SK-N-SH (cell line): Measurements from ENCODE around the gene CISD3. TPM values are rescaled to one million over a fixed set of nuclear protein-coding genes. Genes with fewer than 3 reads are reported as not detected.

Experiments used
- CTCF ChIA-PET: fragments of 300-600, 350-600 bp; formaldehyde crosslinking; extraction: SDS; loops from one replicate; lab custom pipeline; 2021; lab: Yijun Ruan, JAX
- POLR2A ChIA-PET: fragments of 350-600 bp; sonication (Branson Sonifier 250); formaldehyde crosslinking; extraction: SDS; loops from one replicate; lab custom pipeline; 2020; ENCODE audit warnings: antibody characterized with exemption, inconsistent platforms; lab: Yijun Ruan, JAX
- DNase-seq: peaks from one replicate; pipeline ENCODE4 v3.0.0; 2012
- H2AFZ ChIP-seq: fragments of 200-600 bp; sonication (generic); 2 replicates; pipeline ENCODE4 v1.8.1; 2016; ENCODE audit warnings: antibody characterized with exemption, mild to moderate bottlenecking, low read depth
- H3F3A ChIP-seq: fragments of 200-600 bp; sonication (generic); replicated peaks from 2 replicates; pipeline ENCODE3; 2016; ENCODE audit warnings: antibody characterized with exemption, mild to moderate bottlenecking; ENCODE audit not compliant: insufficient read depth
- H3K27ac ChIP-seq, 2 experiments: fragments of 200-500 bp in 1 of 2; fragments of 200-600 bp in 1 of 2; sonication (Bioruptor generic) in 1 of 2; sonication (generic), shearing (Covaris generic) in 1 of 2; 2 replicates each; pipeline versions ENCODE4 v1.5.1 to v1.6.1; 2014 to 2016; ENCODE audit warnings: low read depth in 2 of 2, inconsistent platforms in 1 of 2, low read length in 1 of 2, mild to moderate bottlenecking in 1 of 2, mixed read lengths in 1 of 2
- H3K27me3 ChIP-seq: fragments of 200-600 bp; sonication (generic), shearing (Covaris generic); 2 replicates; pipeline ENCODE4 v1.6.1; 2016; ENCODE audit warnings: mixed run types; ENCODE audit not compliant: insufficient read depth
- H3K36me3 ChIP-seq, 2 experiments: fragments of 200-500 bp in 1 of 2; fragments of 200-600 bp in 1 of 2; sonication (Bioruptor generic) in 1 of 2; sonication (generic) in 1 of 2; replicated peaks in 1 of 2; 2 replicates each; pipeline versions ENCODE3 to v1.5.1; 2014 to 2016; ENCODE audit warnings: low read length in 1 of 2, mild to moderate bottlenecking in 1 of 2; ENCODE audit not compliant: insufficient read depth in 2 of 2, control insufficient read depth in 1 of 2
- H3K4me1 ChIP-seq, 2 experiments: fragments of 200-500 bp in 1 of 2; fragments of 200-600 bp in 1 of 2; sonication (Bioruptor generic) in 1 of 2; sonication (generic), shearing (Covaris generic) in 1 of 2; 2 replicates each; pipeline versions ENCODE4 v1.5.1 to v1.6.1; 2014 to 2016; ENCODE audit warnings: low read depth in 1 of 2, low read length in 1 of 2, mixed run types in 1 of 2; ENCODE audit not compliant: insufficient read depth in 2 of 2, control insufficient read depth in 1 of 2
- H3K4me2 ChIP-seq: fragments of 200-600 bp; sonication (generic), shearing (Covaris generic); 2 replicates; pipeline ENCODE4 v1.6.1; 2017; ENCODE audit warnings: mixed run types
- H3K4me3 ChIP-seq, 2 experiments: fragments of 200-500 bp in 1 of 2; fragments of 200-600 bp in 1 of 2; sonication (Bioruptor generic) in 1 of 2; sonication (generic), shearing (Covaris generic) in 1 of 2; 2 replicates each; pipeline versions ENCODE4 v1.5.1 to v1.8.1; 2014 to 2016; ENCODE audit warnings: low read depth in 2 of 2, inconsistent platforms in 1 of 2, low read length in 1 of 2, mild to moderate bottlenecking in 1 of 2, mixed read lengths in 1 of 2, moderate library complexity in 1 of 2
- H3K79me2 ChIP-seq: fragments of 200-600 bp; sonication (generic); 2 replicates; pipeline ENCODE4 v1.8.1; 2017; ENCODE audit warnings: mild to moderate bottlenecking; ENCODE audit not compliant: insufficient read depth
- H3K9ac ChIP-seq: fragments of 200-600 bp; sonication (generic); 2 replicates; pipeline ENCODE4 v1.6.1; 2017; ENCODE audit warnings: mixed run types
- H3K9me2 ChIP-seq: fragments of 200-600 bp; sonication (generic); 2 replicates; pipeline ENCODE4 v1.6.1; 2017; ENCODE audit warnings: mixed run types
- H3K9me3 ChIP-seq: fragments of 200-600 bp; sonication (generic); 2 replicates; pipeline ENCODE4 v1.6.1; 2017; ENCODE audit warnings: mixed run types, mild to moderate bottlenecking, moderate library complexity
- H4K20me1 ChIP-seq: fragments of 200-600 bp; sonication (generic); 2 replicates; pipeline ENCODE4 v1.6.1; 2017; ENCODE audit warnings: mild to moderate bottlenecking, mixed run types; ENCODE audit not compliant: insufficient read depth
- ELF1 ChIP-seq: IDR thresholded peaks from 2 replicates; pipeline ENCODE4 v1.4.0; 2012
- MXI1 ChIP-seq: IDR thresholded peaks from 2 replicates; pipeline ENCODE4 v1.6.1; 2012; ENCODE audit warnings: mild to moderate bottlenecking, low read depth, low read length, improper control_type of control experiment
- NFIC ChIP-seq: IDR thresholded peaks from 2 replicates; pipeline ENCODE4 v1.4.0; 2012; ENCODE audit warnings: borderline replicate concordance
- RXRA ChIP-seq: IDR thresholded peaks from 2 replicates; pipeline ENCODE4 v1.4.0; 2012; ENCODE audit warnings: low read depth, mild to moderate bottlenecking, borderline replicate concordance
- SMC3 ChIP-seq: IDR thresholded peaks from 2 replicates; pipeline ENCODE4 v1.6.1; 2012; ENCODE audit warnings: low read depth, low read length, improper control_type of control experiment
- TEAD4 ChIP-seq: IDR thresholded peaks from 2 replicates; pipeline ENCODE4 v1.4.0; 2012; ENCODE audit warnings: mild to moderate bottlenecking, borderline replicate concordance; ENCODE audit not compliant: insufficient read depth
- YY1 ChIP-seq: IDR thresholded peaks from 2 replicates; pipeline ENCODE4 v1.4.0; 2012; ENCODE audit warnings: low read depth, mild to moderate bottlenecking
- WGBS: methylation state at CpG from one replicate; pipeline ENCODE4 v1.1.6; 2017; ENCODE audit warnings: low lambda C conversion rate; 5-methylcytosine and 5-hydroxymethylcytosine counted together
- polyA plus RNA-seq, 3 experiments: library from polyadenylated mRNA; depleted of rRNA; stranded (reverse); fragments of >200 nt; gene quantifications; 2 replicates each; pipeline ENCODE4 v1.2.3, GENCODE V29; 2012
- TF ChIP-seq, protein P1 (sequence below): IDR thresholded peaks from 2 replicates; pipeline ENCODE4 v1.6.1; 2012; ENCODE audit warnings: mild to moderate bottlenecking, low read depth, low read length, moderate library complexity
- TF ChIP-seq, protein P2 (sequence below): fragments of 200-600 bp; sonication (generic); IDR thresholded peaks from 2 replicates; pipeline ENCODE4 v1.6.1; 2017; ENCODE audit warnings: antibody characterized with exemption, mild to moderate bottlenecking, moderate library complexity
- TF ChIP-seq, protein P3 (sequence below): IDR thresholded peaks from 2 replicates; pipeline ENCODE4; 2012

CISD3 gene
- polyA plus RNA-seq, 1 of the 3 experiments (the other 2 are of a cell fraction) = 16.5 TPM

DNA sequence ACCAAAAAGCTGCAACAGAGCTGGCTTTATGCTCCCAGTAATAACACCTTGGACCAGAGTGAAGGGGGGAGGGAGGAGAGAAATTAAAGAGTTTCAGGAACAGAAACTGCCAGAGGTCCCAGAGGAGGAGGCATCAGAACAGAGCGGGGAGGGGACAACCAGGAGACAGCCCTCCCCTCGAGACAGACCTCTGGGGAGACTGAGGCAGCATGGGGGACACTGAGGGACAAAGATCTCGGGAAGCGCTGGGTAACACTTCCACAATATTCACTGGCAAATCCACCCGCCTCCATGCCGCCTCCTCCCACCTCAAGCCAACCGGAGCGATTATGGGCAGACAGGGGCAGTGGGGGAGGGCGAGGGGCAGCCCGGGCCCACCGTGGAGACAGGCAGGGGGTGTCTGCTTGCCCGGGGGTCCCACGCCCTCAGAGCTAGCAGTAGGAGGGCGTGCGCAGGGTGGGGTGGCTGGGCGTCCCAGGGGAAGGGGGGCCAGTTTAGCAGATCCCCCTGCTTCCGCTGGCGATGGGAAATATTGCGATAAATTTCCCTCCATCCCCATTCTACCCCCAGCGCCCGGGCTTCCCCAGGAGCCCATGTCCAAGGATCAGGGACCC lies 16.8 kb downstream of the CISD3 start:
- peaks cover 73% of the 10 kb centered on the region for H3K79me2 ChIP-seq
- no peaks in the 10 kb centered on the region for H3K36me3 ChIP-seq
- H3K4me3 ChIP-seq = peak overlapping the region; percentile 86 to 93
- no peaks in the 10 kb centered on the region for H3K9me3 ChIP-seq
- DNase-seq = no peak
- TF ChIP-seq RXRA = no peak
- no peak for TF ChIP-seq ELF1
- TF ChIP-seq, protein P1, sequence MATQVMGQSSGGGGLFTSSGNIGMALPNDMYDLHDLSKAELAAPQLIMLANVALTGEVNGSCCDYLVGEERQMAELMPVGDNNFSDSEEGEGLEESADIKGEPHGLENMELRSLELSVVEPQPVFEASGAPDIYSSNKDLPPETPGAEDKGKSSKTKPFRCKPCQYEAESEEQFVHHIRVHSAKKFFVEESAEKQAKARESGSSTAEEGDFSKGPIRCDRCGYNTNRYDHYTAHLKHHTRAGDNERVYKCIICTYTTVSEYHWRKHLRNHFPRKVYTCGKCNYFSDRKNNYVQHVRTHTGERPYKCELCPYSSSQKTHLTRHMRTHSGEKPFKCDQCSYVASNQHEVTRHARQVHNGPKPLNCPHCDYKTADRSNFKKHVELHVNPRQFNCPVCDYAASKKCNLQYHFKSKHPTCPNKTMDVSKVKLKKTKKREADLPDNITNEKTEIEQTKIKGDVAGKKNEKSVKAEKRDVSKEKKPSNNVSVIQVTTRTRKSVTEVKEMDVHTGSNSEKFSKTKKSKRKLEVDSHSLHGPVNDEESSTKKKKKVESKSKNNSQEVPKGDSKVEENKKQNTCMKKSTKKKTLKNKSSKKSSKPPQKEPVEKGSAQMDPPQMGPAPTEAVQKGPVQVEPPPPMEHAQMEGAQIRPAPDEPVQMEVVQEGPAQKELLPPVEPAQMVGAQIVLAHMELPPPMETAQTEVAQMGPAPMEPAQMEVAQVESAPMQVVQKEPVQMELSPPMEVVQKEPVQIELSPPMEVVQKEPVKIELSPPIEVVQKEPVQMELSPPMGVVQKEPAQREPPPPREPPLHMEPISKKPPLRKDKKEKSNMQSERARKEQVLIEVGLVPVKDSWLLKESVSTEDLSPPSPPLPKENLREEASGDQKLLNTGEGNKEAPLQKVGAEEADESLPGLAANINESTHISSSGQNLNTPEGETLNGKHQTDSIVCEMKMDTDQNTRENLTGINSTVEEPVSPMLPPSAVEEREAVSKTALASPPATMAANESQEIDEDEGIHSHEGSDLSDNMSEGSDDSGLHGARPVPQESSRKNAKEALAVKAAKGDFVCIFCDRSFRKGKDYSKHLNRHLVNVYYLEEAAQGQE = no peak
- no peak for TF ChIP-seq NFIC
- TF ChIP-seq MXI1 = no peak
- no peak for TF ChIP-seq TEAD4
- ChIA-PET CTCF (interaction anchor here (1.1 to 7.4 kb wide), 3 partner anchors 13 to 79 kb away, joined by 3 to 88 read pairs (median 4); partner anchors contain the start of gene CISD3), POLR2A (interaction anchor here (0.9 to 2.4 kb wide), 3 partner anchors 11 to 179 kb away, joined by 3 to 9 read pairs (median 8); partner anchors contain the start of genes CISD3 and LASP1NB)
- 3% methylated on average over 8 of the region's 21 CpGs for WGBS
- no peak overlapping the region for H2AFZ ChIP-seq
- peak overlapping the region; percentile 71 to 95; a peak in 3 of 4 replicates for H3K27ac ChIP-seq
- peaks cover 9 to 53% of the 10 kb centered on the region in 2 experiments; a peak in 2 of 4 replicates for H3K4me1 ChIP-seq
- H3K9me2 ChIP-seq = no peaks in the 10 kb centered on the region
- peaks cover 6% of the 10 kb centered on the region for H3F3A ChIP-seq
- H3K4me2 ChIP-seq = peak overlapping the region; percentile 99
- no peaks in the 10 kb centered on the region for H3K27me3 ChIP-seq
- H3K9ac ChIP-seq = peak overlapping the region; percentile 90
- peaks cover 51% of the 10 kb centered on the region for H4K20me1 ChIP-seq

DNA sequence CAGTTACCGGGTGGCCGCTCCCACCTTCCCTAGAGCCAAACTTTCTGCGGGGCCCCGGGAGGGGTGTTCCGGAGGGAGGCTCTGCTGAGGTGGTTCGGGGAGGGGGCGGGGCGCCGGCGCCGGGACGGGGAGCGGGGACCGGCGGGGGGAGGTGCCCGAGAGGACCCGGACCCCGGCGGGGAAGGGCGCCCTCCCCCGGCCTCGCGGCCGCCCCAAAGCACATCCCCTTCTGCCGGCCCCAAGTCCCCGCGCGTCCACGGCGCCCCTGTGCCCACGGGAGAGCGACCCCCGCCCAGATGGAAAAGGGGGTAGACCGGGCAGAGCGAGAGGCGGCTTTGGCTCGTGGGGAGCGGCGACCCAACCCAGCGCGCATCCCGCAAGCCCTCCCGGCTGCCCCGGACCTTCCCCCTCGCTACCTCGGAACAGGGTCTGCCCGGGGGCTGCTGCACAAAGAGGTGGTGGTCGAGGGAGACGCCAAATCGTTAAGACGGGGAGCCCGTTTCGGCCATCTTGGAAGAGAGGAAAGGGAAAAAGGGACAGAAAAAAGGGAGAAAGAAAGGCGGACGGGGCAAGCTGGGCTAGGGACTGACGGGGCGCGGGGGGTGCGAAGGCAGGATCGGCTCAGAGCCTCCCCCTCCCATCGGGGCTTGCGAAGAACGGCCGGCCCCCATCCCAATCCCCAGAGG lies 17.5 kb downstream of the CISD3 start:
- Histone ChIP-seq H2AFZ (peak overlapping the region; percentile 72; the same call in 1 of the 2 replicates), H3K36me3 (no peaks in the 10 kb centered on the region), H3K9me2 (no peaks in the 10 kb centered on the region), H3K4me1 (peaks cover 9 to 47% of the 10 kb centered on the region in 2 experiments; a peak in 1 of 4 replicates), H3K9me3 (no peaks in the 10 kb centered on the region), H3K27me3 (no peaks in the 10 kb centered on the region), H3F3A (peaks cover 6% of the 10 kb centered on the region), H3K27ac (peak overlapping the region; percentile 71 to 95), H4K20me1 (peaks cover 45% of the 10 kb centered on the region), H3K9ac (peak overlapping the region; percentile 90), H3K4me3 (peak overlapping the region; percentile 86 to 93), H3K4me2 (peak overlapping the region; percentile 99), H3K79me2 (peaks cover 67% of the 10 kb centered on the region)
- DNase-seq = peak; percentile 80
- CTCF ChIA-PET = interaction anchor here (0.7 to 7.4 kb wide), 2 partner anchors 14 to 43 kb away, joined by 3 to 88 read pairs; partner anchors contain the start of gene CISD3
- WGBS = 3% methylated on average over 28 of the region's 64 CpGs
- TF ChIP-seq, protein P2, sequence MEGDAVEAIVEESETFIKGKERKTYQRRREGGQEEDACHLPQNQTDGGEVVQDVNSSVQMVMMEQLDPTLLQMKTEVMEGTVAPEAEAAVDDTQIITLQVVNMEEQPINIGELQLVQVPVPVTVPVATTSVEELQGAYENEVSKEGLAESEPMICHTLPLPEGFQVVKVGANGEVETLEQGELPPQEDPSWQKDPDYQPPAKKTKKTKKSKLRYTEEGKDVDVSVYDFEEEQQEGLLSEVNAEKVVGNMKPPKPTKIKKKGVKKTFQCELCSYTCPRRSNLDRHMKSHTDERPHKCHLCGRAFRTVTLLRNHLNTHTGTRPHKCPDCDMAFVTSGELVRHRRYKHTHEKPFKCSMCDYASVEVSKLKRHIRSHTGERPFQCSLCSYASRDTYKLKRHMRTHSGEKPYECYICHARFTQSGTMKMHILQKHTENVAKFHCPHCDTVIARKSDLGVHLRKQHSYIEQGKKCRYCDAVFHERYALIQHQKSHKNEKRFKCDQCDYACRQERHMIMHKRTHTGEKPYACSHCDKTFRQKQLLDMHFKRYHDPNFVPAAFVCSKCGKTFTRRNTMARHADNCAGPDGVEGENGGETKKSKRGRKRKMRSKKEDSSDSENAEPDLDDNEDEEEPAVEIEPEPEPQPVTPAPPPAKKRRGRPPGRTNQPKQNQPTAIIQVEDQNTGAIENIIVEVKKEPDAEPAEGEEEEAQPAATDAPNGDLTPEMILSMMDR = peak; percentile 37
- TF ChIP-seq, protein P3, sequence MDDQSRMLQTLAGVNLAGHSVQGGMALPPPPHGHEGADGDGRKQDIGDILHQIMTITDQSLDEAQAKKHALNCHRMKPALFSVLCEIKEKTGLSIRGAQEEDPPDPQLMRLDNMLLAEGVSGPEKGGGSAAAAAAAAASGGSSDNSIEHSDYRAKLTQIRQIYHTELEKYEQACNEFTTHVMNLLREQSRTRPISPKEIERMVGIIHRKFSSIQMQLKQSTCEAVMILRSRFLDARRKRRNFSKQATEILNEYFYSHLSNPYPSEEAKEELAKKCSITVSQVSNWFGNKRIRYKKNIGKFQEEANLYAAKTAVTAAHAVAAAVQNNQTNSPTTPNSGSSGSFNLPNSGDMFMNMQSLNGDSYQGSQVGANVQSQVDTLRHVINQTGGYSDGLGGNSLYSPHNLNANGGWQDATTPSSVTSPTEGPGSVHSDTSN = no peak
- TF ChIP-seq SMC3 = 0 out of 2 replicates have a peak, but pooled peaks have one; percentile 4
- TF ChIP-seq YY1 = peak; percentile 79
- POLR2A ChIA-PET = no interaction called here
